Measurements from ENCODE around the gene CBFA2T2. TPM values are rescaled to one million over a fixed set of nuclear protein-coding genes. Genes with fewer than 3 reads are reported as not detected.

CBFA2T2 gene
- total RNA-seq, 2 experiments from 2014 or later = 17.9 to 18.6 TPM

DNA sequence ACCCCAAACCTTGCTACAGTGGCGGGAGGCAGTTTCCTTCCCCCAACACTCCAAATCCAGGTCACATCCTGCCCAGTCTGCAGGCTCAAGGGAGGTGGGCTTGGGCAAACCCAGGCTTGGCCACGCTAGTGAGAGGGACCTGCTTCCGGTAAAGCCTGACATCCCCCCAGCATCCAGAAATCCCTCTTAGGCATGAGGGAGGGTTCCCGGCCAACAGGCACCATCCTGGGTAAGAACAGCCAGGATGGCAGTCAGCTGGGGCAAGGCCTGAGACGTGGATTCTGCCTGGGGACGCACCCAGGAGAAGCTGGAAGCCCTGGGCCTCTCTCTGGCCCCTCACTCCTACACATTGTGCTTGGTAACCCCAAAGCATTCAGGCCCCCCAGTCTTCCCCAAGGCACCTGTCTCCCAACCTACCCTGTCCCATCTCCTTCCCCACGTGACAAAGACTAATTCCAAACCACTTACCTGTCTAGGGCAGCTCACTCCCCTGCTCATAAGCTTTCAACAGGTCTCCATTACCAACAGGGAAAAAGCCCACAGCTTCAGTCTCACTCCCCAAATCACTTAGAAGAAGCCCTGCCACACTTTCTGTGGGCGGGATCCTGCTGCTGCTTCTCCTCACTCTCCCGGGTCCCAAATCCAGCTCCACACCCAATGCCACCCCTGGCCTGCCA lies 174.3 kb downstream of the CBFA2T2 start:
- intact Hi-C loops (cut with DNase I, micrococcal nuclease) = loop anchor here (5.0 to 10.0 kb wide), 6 partner anchors 71 to 1709 kb away; partner anchors contain the start of genes CDK5RAP1 (in 1 of the 2), DYNLRB1 (in 1 of the 2), PDRG1 (in 1 of the 2) and SNTA1 (in 1 of the 2)
- POLR2A ChIA-PET = interaction anchor here (0.9 to 3.3 kb wide), 13 partner anchors 8 to 448 kb away, joined by 3 to 28 read pairs (median 6); partner anchors contain the start of genes CBFA2T2, EIF2S2, PXMP4 and RALY
- no peak for ATAC-seq (ENCODE audit: poor library complexity)
- peak in 1 of 14 experiments; percentile 29 for DNase-seq
- Mint-ChIP-seq H3K9me3 (no peaks in the 10 kb centered on the region), H3K27me3 (no peaks in the 10 kb centered on the region), H3K4me3 (peak overlapping the region; percentile 86), H3K4me1 (ENCODE audit: low read depth) (peaks cover 35% of the 10 kb centered on the region), H3K27ac (peak overlapping the region; percentile 83), H3K36me3 (ENCODE audit: low read depth) (no peaks in the 10 kb centered on the region)
- Histone ChIP-seq H3K9me3 (ENCODE audit: control insufficient read depth in 1 of 2, insufficient read depth in 1 of 2, low read length in 2 of 2) (no peaks in the 10 kb centered on the region), H3K36me3 (ENCODE audit: insufficient read depth, low read length) (no peaks in the 10 kb centered on the region), H3K4me1 (ENCODE audit: insufficient read depth, low read length) (peaks cover 52% of the 10 kb centered on the region), H3K27me3 (ENCODE audit: control insufficient read depth in 1 of 2, insufficient read depth in 2 of 2, low read length in 2 of 2) (no peaks in the 10 kb centered on the region), H3K27ac (ENCODE audit: low read depth in 1 of 2, low read length in 2 of 2) (peak overlapping the region; percentile 83 to 88), H3K4me3 (ENCODE audit: low read length) (peak overlapping the region; percentile 91)
- TF ChIP-seq, protein P1, sequence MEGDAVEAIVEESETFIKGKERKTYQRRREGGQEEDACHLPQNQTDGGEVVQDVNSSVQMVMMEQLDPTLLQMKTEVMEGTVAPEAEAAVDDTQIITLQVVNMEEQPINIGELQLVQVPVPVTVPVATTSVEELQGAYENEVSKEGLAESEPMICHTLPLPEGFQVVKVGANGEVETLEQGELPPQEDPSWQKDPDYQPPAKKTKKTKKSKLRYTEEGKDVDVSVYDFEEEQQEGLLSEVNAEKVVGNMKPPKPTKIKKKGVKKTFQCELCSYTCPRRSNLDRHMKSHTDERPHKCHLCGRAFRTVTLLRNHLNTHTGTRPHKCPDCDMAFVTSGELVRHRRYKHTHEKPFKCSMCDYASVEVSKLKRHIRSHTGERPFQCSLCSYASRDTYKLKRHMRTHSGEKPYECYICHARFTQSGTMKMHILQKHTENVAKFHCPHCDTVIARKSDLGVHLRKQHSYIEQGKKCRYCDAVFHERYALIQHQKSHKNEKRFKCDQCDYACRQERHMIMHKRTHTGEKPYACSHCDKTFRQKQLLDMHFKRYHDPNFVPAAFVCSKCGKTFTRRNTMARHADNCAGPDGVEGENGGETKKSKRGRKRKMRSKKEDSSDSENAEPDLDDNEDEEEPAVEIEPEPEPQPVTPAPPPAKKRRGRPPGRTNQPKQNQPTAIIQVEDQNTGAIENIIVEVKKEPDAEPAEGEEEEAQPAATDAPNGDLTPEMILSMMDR (IDR thresholded peaks at IDR 0.05) = no peak
- CTCF ChIA-PET = interaction anchor here (1.3 to 1.8 kb wide), 2 partner anchors 21 to 68 kb away, joined by 3 to 6 read pairs; no protein-coding TSS in a partner anchor

DNA sequence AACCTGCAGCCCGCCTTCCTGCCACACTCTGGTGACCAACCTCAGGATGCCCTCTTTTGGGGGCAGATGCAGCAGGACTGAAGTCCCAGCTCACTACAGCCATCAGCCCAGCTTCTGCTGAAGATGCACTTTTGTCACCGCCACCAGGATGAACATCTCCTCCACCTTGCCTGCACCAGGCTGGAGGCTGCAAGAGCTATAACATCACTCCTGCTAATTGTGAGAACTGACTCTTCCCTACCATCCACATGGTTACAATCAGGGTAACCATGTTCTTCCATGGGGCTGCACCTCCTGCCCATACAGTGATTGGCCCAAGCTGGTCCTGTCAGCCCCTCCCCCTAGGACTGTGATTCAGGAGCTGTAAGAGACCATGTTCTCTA lies 174.9 kb downstream of the CBFA2T2 start:
- DNase-seq (peak in 2 of 14 experiments; percentile 32 to 41), ATAC-seq (ENCODE audit: poor library complexity) (no peak)
- no peaks in the 10 kb centered on the region for H3K27me3 ChIP-seq (ENCODE audit: control insufficient read depth in 1 of 2, insufficient read depth in 2 of 2, low read length in 2 of 2)
- ChIA-PET POLR2A (interaction anchor here (1.0 to 3.3 kb wide), 9 partner anchors 8 to 447 kb away, joined by 3 to 28 read pairs (median 10); partner anchors contain the start of genes CBFA2T2, EIF2S2, PXMP4 and RALY), CTCF (interaction anchor here (1.3 to 1.8 kb wide), 2 partner anchors 21 to 68 kb away, joined by 3 to 6 read pairs; no protein-coding TSS in a partner anchor)
- no peak overlapping the region for H3K4me3 ChIP-seq (ENCODE audit: low read length)
- peak overlapping the region; percentile 86 for H3K4me3 Mint-ChIP-seq
- no peaks in the 10 kb centered on the region for H3K36me3 ChIP-seq (ENCODE audit: insufficient read depth, low read length)
- intact Hi-C loops (cut with DNase I, micrococcal nuclease) = loop anchor here (5.0 to 10.0 kb wide), 6 partner anchors 70 to 1710 kb away; partner anchors contain the start of genes CDK5RAP1 (in 1 of the 2), DYNLRB1 (in 1 of the 2), PDRG1 (in 1 of the 2) and SNTA1 (in 1 of the 2)
- H3K9me3 Mint-ChIP-seq = no peaks in the 10 kb centered on the region
- no peaks in the 10 kb centered on the region for H3K36me3 Mint-ChIP-seq (ENCODE audit: low read depth)
- TF ChIP-seq, protein P1 (IDR thresholded peaks at IDR 0.05) = no peak
- peak overlapping the region; percentile 83 for H3K27ac Mint-ChIP-seq
- H3K9me3 ChIP-seq (ENCODE audit: control insufficient read depth in 1 of 2, insufficient read depth in 1 of 2, low read length in 2 of 2) = no peaks in the 10 kb centered on the region
- H3K4me1 ChIP-seq (ENCODE audit: insufficient read depth, low read length) = peaks cover 52% of the 10 kb centered on the region
- peaks cover 35% of the 10 kb centered on the region for H3K4me1 Mint-ChIP-seq (ENCODE audit: low read depth)
- H3K27ac ChIP-seq (ENCODE audit: low read depth in 1 of 2, low read length in 2 of 2) = peak overlapping the region; percentile 83 to 88
- H3K27me3 Mint-ChIP-seq = no peaks in the 10 kb centered on the region

DNA sequence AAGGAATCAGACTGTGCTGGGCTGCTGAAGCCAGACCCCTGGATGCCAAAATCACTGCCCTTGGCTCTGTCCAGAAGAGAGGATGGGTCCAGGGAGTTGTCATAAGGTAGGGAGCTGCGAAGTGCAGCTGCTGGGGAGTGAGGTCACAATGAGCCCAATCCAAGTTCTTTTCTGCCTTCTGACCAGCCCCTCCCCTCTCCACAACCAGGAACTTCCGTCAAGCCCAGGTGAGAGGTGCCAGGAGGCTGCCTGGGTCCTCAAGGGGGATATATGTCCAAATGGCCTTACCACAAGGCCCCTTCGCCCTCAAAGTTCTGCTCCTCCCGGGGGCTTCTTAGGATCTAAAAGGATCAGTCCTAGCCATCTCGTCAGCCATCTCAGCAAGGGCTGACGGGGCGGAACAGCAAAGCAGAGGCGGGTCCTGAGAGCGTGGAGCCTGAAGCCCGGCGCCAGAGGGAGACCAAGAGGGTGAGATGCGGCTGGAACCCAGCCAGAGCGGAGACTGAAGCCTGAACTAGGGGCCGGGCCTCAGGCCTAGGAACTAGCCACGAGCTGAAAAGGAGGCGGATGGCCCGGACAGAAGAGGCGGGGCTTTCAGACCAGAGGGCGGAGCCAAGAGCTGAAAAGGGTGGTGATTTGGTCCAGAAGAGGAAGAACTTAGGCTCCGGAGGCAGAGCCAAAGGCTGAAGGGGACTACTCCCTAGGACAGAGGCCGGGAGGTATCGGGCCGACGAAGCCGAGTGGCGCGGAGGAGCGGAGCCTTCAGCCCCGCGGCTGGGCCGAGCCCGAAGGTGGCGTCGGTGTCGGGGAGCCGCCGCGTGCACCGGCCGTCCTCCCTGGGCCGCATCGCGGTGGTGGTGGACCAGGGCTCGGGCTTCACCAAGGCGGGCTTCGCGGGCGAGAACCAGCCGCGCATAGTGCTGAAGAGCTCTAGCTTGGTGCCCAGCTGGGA lies 176.7 kb downstream of the CBFA2T2 start, which contains the start of gene ACTL10:
TSS of gene ACTL10 (plus strand) at position 651 of the 952 bp plus-strand sequence. CDS start 555 bp downstream, outside the sequence.
- H3K9me3 Mint-ChIP-seq = no peaks in the 10 kb centered on the region
- CTCF ChIA-PET = interaction anchor here (1.0 to 3.3 kb wide), 14 partner anchors 13 to 265 kb away, joined by 3 to 30 read pairs (median 12); partner anchors contain the start of genes CDK5RAP1, PXMP4 and SNTA1
- Histone ChIP-seq H3K4me1 (ENCODE audit: insufficient read depth, low read length) (peaks cover 52% of the 10 kb centered on the region), H3K27me3 (ENCODE audit: control insufficient read depth in 1 of 2, insufficient read depth in 2 of 2, low read length in 2 of 2) (no peaks in the 10 kb centered on the region), H3K4me3 (ENCODE audit: low read length) (peak within 1 kb of the TSS; percentile 72), H3K27ac (ENCODE audit: low read depth in 1 of 2, low read length in 2 of 2) (peak within 1 kb of the TSS; percentile 63 to 69), H3K9me3 (ENCODE audit: control insufficient read depth in 1 of 2, insufficient read depth in 1 of 2, low read length in 2 of 2) (no peaks in the 10 kb centered on the region), H3K36me3 (ENCODE audit: insufficient read depth, low read length) (no peaks in the 10 kb centered on the region)
- TF ChIP-seq, protein P1 (IDR thresholded peaks at IDR 0.05) = no peak
- POLR2A ChIA-PET = interaction anchor here (0.6 to 4.0 kb wide), 11 partner anchors 13 to 265 kb away, joined by 3 to 45 read pairs (median 15); partner anchors contain the start of genes CBFA2T2, CDK5RAP1, PXMP4 and SNTA1
- peak within 1 kb of the TSS; percentile 93 for H3K4me3 Mint-ChIP-seq
- H3K36me3 Mint-ChIP-seq (ENCODE audit: low read depth) = no peaks in the 10 kb centered on the region
- peak; percentile 46 for ATAC-seq (ENCODE audit: poor library complexity)
- peak; percentile 54 to 92 (median 69) for DNase-seq
- H3K4me1 Mint-ChIP-seq (ENCODE audit: low read depth) = peaks cover 35% of the 10 kb centered on the region
- intact Hi-C loops (cut with DNase I, micrococcal nuclease) = loop anchor here (10.0 kb wide), 2 partner anchors 68 to 1712 kb away; partner anchors contain the start of genes PDRG1 (in 1 of the 2) and ZNF341 (in 1 of the 2)
- peak within 1 kb of the TSS; percentile 92 for H3K27ac Mint-ChIP-seq
- H3K27me3 Mint-ChIP-seq = no peaks in the 10 kb centered on the region

All from CD4-positive, alpha-beta T cell (primary cell).